H4 (cell line): ENCODE results near the gene CAPN6. TPM values are rescaled to one million over a fixed set of nuclear protein-coding genes. Genes with fewer than 3 reads are reported as not detected.

Source experiments
- DNase-seq: peaks from one replicate; pipeline ENCODE4 v3.0.0-alpha.2; 2015; ENCODE audit warnings: low spot score
- total RNA-seq: library from RNA; depleted of rRNA; stranded (reverse); fragments of >200 nt; shearing (Covaris generic); gene quantifications from 2 replicates; pipeline ENCODE4 v1.2.3, GENCODE V29; 2014; rRNA removed

Gene CAPN6
- total RNA-seq, 1 experiment from 2014 or later = 1.8 TPM

DNA sequence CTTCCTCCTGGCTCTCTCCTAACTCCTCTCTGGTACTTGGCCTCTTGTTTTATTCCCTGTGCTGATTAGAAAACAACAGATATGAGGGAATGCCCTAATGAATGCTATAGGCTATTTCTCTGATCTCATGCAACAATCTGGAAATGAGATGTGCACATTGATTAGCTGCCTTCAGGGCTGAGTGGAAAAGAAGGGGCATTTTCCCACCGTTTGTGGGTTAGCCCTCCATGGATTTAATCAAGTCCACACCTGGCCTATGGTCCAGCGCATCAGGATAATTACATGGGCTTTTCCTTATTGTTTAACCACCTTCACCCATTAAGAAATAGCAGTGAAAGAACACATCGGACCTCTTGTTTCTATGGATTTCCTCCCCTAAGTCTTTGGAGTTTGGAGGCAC, 70.0 kb downstream of the CAPN6 start:
- no peak for DNase-seq

DNA sequence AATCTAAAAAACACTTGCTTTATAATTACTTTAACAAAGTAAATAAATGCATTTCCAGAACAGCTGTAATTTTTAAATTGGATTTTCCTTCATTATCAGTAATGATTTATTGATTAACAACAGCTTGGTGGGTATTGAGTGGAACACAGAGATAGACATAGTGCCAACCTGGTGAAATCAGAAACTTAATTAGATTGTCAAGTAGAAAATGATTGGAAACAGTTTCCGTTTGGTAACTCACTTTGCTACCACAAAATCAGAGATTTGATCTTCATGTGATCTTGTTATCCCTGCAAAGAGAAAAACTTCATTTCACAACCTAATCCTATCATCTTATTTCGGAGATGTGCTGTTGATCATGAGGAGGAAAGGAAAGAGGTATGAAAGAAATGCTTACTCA, 70.8 kb downstream of the CAPN6 start:
- DNase-seq = no peak

Other genes starting within 250 kb of the CAPN6 start
- 0.56 and 0.68 TPM in 2 replicates for gene PAK3, start 174.3 kb downstream of the CAPN6 start, total RNA-seq
- gene DCX, start 141.7 kb upstream of the CAPN6 start, total RNA-seq = 0.06 TPM in 1 of 2 replicates, not detected in the other
- 0.74 and 1.5 TPM in 2 replicates for gene SERTM2, start 241.2 kb upstream of the CAPN6 start, total RNA-seq